HG02943 (cell line): ENCODE data around the gene ZNF740.
"Not testable (repeated sequence)": the region's sequence is repeated elsewhere in the genome, so short reads cannot be mapped to it uniquely, and the experiment has no call there.

Experiments
- ATAC-seq: cut with Tn5 transposase; IDR thresholded peaks from one replicate; pipeline ENCODE4 v1.9.1; 2021; ENCODE audit warnings: mild to moderate bottlenecking, low read depth, moderate library complexity; ENCODE audit not compliant: unreplicated experiment

ZNF740 gene

GRCh38 chr12:53180220-53180930, at the start of gene ZNF740, which contains the start of gene CSAD:
Gene ZNF740 (plus strand): TSS chr12:53180722. CDS start chr12:53181984, 1,262 bp downstream.
Gene CSAD (minus strand): TSS chr12:53180925. CDS start chr12:53173470, 7,455 bp downstream.
- peak; percentile 89 for ATAC-seq

GRCh38 chr12:53131844-53132243, 48.7 kb upstream of the ZNF740 start:
- no peak for ATAC-seq

- no peak for ATAC-seq
Measured at GRCh38 chr12:53133722-53134121, 46.8 kb upstream of the ZNF740 start.

GRCh38 chr12:53143355-53143754, 37.2 kb upstream of the ZNF740 start:
- no peak for ATAC-seq

GRCh38 chr12:53145383-53146260, 34.9 kb upstream of the ZNF740 start:
- no peak for ATAC-seq

GRCh38 chr12:53147181-53147580, 33.3 kb upstream of the ZNF740 start:
- no peak for ATAC-seq

GRCh38 chr12:53147653-53148052, 32.9 kb upstream of the ZNF740 start:
- ATAC-seq: no peak

GRCh38 chr12:53151039-53151438, 29.5 kb upstream of the ZNF740 start:
- ATAC-seq: no peak

GRCh38 chr12:53152390-53152789, 28.1 kb upstream of the ZNF740 start:
- no peak for ATAC-seq

GRCh38 chr12:53159195-53159839, 21.2 kb upstream of the ZNF740 start:
- no peak for ATAC-seq

GRCh38 chr12:53160000-53160399, 20.5 kb upstream of the ZNF740 start:
- no peak for ATAC-seq

- ATAC-seq: no peak
Measured at GRCh38 chr12:53160673-53161072, 19.8 kb upstream of the ZNF740 start.

- no peak for ATAC-seq
Measured at GRCh38 chr12:53161119-53161911, 19.2 kb upstream of the ZNF740 start.

GRCh38 chr12:53163008-53163407, 17.5 kb upstream of the ZNF740 start:
- ATAC-seq: not testable (repeated sequence)

GRCh38 chr12:53166837-53167236, 13.7 kb upstream of the ZNF740 start:
- no peak for ATAC-seq

GRCh38 chr12:53169644-53170043, 10.9 kb upstream of the ZNF740 start:
- ATAC-seq: no peak

GRCh38 chr12:53170215-53170614, 10.3 kb upstream of the ZNF740 start:
- no peak for ATAC-seq

- no peak for ATAC-seq
Measured at GRCh38 chr12:53170876-53171724, 9.4 kb upstream of the ZNF740 start.

GRCh38 chr12:53171725-53172329, 8.7 kb upstream of the ZNF740 start:
- no peak for ATAC-seq
